Erythroblast (primary cell): ENCODE results near the gene SHISA5.

Experiments used
- GATA1 ChIP-seq: IDR thresholded peaks from 2 replicates; pipeline ENCODE4 v1.6.1; 2011; ENCODE audit warnings: low read depth, mild to moderate bottlenecking, control low read depth, low read length, moderate library complexity
- POLR2A ChIP-seq: IDR thresholded peaks from 2 replicates; pipeline ENCODE4 v1.6.1; 2011; ENCODE audit warnings: mild to moderate bottlenecking, low read length

GRCh38 chr3:48456456-48456855 is 47.5 kb downstream of the SHISA5 start:
- TF ChIP-seq POLR2A (no peak), GATA1 (no peak)
